Amniotic stem cell (primary cell): ENCODE data around the gene SREBF2.
"Not testable (repeated sequence)": the region's sequence is repeated elsewhere in the genome, so short reads cannot be mapped to it uniquely, and the experiment has no call there.

ENCODE experiments used
- DNase-seq: peaks from one replicate; lab custom pipeline; 2025; lab: John Stamatoyannopoulos, UW

Gene SREBF2

GRCh38 chr22:41842996-41843970, 10.4 kb downstream of the SREBF2 start:
- no peak for DNase-seq

- DNase-seq: no peak
Measured at GRCh38 chr22:41844036-41844435, 11.1 kb downstream of the SREBF2 start.

GRCh38 chr22:41844513-41844912, 11.6 kb downstream of the SREBF2 start:
- DNase-seq: no peak

GRCh38 chr22:41845380-41846267, 12.7 kb downstream of the SREBF2 start:
- DNase-seq: no peak

GRCh38 chr22:41846268-41846987, 13.5 kb downstream of the SREBF2 start:
- DNase-seq: no peak

- DNase-seq: no peak
Measured at GRCh38 chr22:41847300-41847699, 14.4 kb downstream of the SREBF2 start.

- no peak for DNase-seq
Measured at GRCh38 chr22:41848468-41848867, 15.6 kb downstream of the SREBF2 start.

GRCh38 chr22:41856469-41856868, 23.6 kb downstream of the SREBF2 start:
- no peak for DNase-seq

GRCh38 chr22:41857155-41857859, 24.4 kb downstream of the SREBF2 start:
- no peak for DNase-seq

- no peak for DNase-seq
Measured at GRCh38 chr22:41857860-41858199, 24.9 kb downstream of the SREBF2 start.

GRCh38 chr22:41862160-41862529, 29.2 kb downstream of the SREBF2 start:
- no peak for DNase-seq

- DNase-seq: no peak
Measured at GRCh38 chr22:41862530-41863266, 29.8 kb downstream of the SREBF2 start.

GRCh38 chr22:41863472-41863871, 30.6 kb downstream of the SREBF2 start:
- DNase-seq: no peak

- no peak for DNase-seq
Measured at GRCh38 chr22:41868556-41868955, 35.7 kb downstream of the SREBF2 start.

GRCh38 chr22:41870081-41870480, 37.2 kb downstream of the SREBF2 start:
- not testable (repeated sequence) for DNase-seq

- no peak for DNase-seq
Measured at GRCh38 chr22:41870786-41871185, 37.9 kb downstream of the SREBF2 start.

GRCh38 chr22:41873391-41873790, 40.5 kb downstream of the SREBF2 start:
- no peak for DNase-seq

- DNase-seq: no peak
Measured at GRCh38 chr22:41874090-41874489, 41.2 kb downstream of the SREBF2 start.

- no peak for DNase-seq
Measured at GRCh38 chr22:41875531-41876270, 42.8 kb downstream of the SREBF2 start.

GRCh38 chr22:41876275-41876674, 43.4 kb downstream of the SREBF2 start:
- DNase-seq: no peak
